ENCODE data around the gene MTCL3.

The MTCL3 gene

GRCh38 chr6:127510876-127511275, 8.3 kb downstream of the MTCL3 start (continued):
- TF ChIP-seq E2F5 (CRISPR knock-in tag; IDR thresholded peaks at IDR 0.05) (no peak), HMGA2 (CRISPR knock-in tag; IDR thresholded peaks at IDR 0.05) (no peak), ATF2 (CRISPR knock-in tag; IDR thresholded peaks at IDR 0.05; ENCODE audit: borderline replicate concordance, low read depth) (no peak), ZNF512 (CRISPR knock-in tag; IDR thresholded peaks at IDR 0.05; ENCODE audit: borderline replicate concordance) (no peak), ATF6 (CRISPR knock-in tag; IDR thresholded peaks at IDR 0.05) (no peak), CREM (CRISPR knock-in tag; IDR thresholded peaks at IDR 0.05) (no peak), NR2C2 (CRISPR knock-in tag; IDR thresholded peaks at IDR 0.05) (no peak), ZNF317 (CRISPR knock-in tag; IDR thresholded peaks at IDR 0.05; ENCODE audit: borderline replicate concordance, low read depth) (no peak), MXD4 (CRISPR knock-in tag; IDR thresholded peaks at IDR 0.05; ENCODE audit: borderline replicate concordance) (no peak), TEAD4 (CRISPR knock-in tag; IDR thresholded peaks at IDR 0.05) (no peak), ATF1 (CRISPR knock-in tag; IDR thresholded peaks at IDR 0.05) (no peak), FOXJ3 (CRISPR knock-in tag; IDR thresholded peaks at IDR 0.05; ENCODE audit: borderline replicate concordance) (no peak), ARID4B (CRISPR knock-in tag; IDR thresholded peaks at IDR 0.05; ENCODE audit: borderline replicate concordance) (no peak)

GRCh38 chr6:127506894-127507293, 12.2 kb downstream of the MTCL3 start:
- POLR2A ChIA-PET: no interaction called here
- H3K36me3 Mint-ChIP-seq: peaks cover 8% of the 10 kb centered on the region
- no peaks in the 10 kb centered on the region for H3K9me3 Mint-ChIP-seq
- DNase-seq (ENCODE audit: low spot score): no peak
- H3K27ac Mint-ChIP-seq: no peak overlapping the region
- CTCF ChIA-PET: interaction anchor here (2.4 kb wide), 1 partner anchor 9 kb away, joined by 10 read pairs; no protein-coding TSS in a partner anchor
- no peak overlapping the region for H3K4me3 Mint-ChIP-seq
- ATAC-seq: no peak
- H3K4me1 Mint-ChIP-seq: no peaks in the 10 kb centered on the region
- H3K27me3 Mint-ChIP-seq (ENCODE audit: low read depth): no peaks in the 10 kb centered on the region
- TF ChIP-seq USF1 (CRISPR knock-in tag; IDR thresholded peaks at IDR 0.05): no peak
- no peak for TF ChIP-seq ATF1 (CRISPR knock-in tag; IDR thresholded peaks at IDR 0.05)
- no peak for TF ChIP-seq SMAD3 (CRISPR knock-in tag; IDR thresholded peaks at IDR 0.05; ENCODE audit: borderline replicate concordance)
- TF ChIP-seq PRDM15 (CRISPR knock-in tag; IDR thresholded peaks at IDR 0.05): no peak
- no peak for TF ChIP-seq ZNF512 (CRISPR knock-in tag; IDR thresholded peaks at IDR 0.05; ENCODE audit: borderline replicate concordance)
- no peak for TF ChIP-seq FOXP1 (CRISPR knock-in tag; IDR thresholded peaks at IDR 0.05; ENCODE audit: borderline replicate concordance)
- TF ChIP-seq USF2 (CRISPR knock-in tag; IDR thresholded peaks at IDR 0.05): no peak
